ENCODE measurements around the gene FUT6.
A peak's percentile ranks its signal among the peaks of the same experiment; 100 is the strongest.

The FUT6 gene

DNA sequence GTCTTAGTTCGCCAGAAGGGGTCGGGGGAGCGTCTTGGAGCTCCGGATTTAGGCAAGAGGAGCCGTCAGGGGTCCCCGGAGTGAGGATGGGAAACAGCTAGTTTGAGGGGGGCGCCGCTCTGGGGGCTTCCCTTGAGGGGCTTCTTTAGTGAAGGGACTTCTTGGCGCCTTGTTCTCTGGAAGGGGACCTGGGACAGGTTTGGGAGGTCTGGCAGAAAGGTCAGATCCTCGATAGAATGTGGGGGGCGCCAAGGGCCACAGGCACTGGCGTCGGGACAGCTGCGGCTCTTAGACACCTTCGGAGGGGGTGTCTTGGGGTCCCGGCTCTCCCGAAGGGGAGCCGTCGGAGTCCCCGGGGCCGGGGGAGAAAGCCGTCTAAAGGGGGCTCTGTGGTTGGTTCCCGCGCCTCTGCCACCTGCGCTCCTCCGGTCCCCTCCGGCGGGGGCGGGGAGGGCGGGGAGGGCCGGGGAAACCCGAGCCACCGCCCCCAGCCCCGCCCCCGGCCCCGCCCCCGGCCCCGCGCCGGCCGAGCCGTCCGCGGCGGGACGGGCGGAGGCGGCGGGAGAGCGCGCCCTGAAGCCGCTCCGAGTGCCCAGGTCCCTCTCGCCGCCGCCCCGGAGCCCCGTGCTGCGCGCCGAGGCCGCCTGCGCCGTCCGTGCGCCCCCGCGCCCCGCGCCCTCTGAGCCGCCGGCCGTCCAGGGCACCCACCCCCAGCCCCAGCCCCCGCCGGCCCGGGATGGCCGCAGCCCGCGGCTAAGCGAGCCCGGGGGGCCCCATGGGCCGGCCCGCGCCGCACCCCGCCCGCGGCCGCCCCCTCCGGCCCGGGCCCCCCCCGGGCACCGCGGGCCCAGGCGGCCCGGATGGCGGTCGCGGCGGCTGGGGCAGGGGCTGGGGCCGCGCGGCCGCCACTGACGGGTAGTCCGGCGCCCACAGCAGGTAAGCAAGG lies 34.7 kb downstream of the FUT6 start, which contains the start of gene NRTN:
Gene NRTN (plus strand): TSS at position 552 of the 946 bp plus-strand sequence. CDS start 19,099 bp downstream, outside the sequence.
- no peak for DNase-seq (ENCODE audit: low read depth in 2 of 2)

DNA sequence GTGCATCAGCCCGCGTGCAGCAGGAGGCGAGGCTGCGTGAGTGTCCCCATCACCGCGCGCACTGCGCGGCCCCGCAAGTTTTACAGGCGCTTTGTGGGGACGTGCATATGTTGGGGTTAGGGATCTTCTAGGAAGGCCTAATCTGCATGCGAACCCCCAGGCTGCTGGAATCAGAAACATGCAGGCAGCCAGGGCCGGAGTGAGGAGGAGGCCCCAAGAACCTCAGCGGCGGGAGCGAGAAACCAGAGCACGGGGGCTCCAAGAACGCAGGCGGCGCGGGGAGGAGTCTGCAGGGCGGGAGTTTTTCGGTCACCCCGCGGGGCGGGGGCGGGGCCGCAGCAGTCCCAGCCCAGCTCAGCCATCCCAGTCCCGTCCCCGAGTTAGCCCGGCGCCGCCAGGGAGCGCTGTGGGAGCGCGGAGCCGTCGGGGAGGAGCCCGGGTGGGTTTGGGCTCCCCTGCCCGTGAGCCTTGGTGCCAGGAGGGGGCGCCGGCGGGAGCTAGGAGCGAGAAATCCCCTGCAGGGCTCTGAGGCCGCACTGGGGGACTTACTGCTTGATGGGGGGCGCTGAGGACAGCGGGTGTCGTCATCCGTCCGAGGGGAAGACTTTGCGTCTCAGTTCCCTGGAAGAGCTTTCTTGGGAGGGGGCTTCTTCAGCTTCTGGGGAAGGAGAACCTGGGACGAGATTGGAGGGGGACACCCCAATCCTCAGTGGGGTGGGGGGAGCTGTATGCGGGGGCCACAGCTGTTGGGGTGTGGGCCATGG lies 35.6 kb downstream of the FUT6 start:
- peak; percentile 58 to 65 for DNase-seq (ENCODE audit: low read depth in 2 of 2)

DNA sequence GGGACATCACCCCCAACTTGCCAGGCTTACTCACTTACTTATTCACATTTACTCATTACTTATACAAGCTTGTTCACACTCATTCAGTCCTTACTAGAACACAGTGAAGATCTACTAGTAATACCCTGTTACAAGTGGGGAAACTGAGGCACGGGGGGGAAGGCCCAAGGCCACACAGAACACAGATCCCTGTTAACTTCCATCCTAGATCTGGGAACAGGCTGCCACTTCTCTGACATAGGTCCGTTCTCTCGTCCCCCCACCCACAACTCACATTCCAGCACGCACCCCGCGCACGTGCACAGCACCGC lies 36.1 kb downstream of the FUT6 start:
- DNase-seq (ENCODE audit: low read depth in 2 of 2) = no peak

DNA sequence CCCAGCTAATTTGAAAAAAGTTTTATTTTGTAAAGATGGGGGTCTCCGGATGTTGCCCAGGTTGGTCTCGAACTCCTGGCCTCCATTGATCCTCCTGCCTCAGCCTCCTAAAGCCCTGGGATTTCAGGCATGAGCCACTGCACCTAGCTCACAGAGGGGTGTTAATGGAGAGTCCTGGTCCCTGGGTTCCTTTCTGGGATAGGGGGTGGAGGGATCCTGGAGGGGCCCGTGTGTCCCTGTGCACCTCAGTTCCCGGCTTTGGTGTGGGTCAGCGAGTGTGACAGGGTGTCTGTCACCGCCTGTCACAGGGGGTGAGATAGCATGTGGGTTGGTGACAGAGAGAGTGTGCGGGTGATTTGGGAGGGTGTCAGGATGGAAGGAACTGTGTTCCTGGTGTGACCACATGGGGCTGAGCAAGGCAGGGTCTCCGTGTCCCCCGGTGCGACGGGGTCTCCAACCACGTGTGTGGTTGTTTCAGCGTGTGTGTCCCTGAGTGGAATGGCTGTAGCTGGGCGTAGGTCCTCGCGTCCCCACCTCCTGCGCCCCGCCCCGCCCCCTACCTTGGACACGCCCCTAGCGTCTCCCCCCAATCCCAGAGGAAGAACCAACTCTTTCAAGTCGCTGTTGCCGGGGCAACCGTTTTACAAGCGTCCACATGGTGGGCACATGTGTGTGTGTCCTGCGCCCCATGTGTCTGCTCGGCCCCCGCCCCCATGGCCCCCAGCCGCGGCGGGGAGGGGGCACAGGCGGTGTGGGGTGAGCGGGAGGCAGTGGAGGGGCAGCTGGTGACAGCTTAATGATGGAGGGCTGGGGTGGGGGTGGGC lies 37.5 kb downstream of the FUT6 start:
- DNase-seq (ENCODE audit: low read depth in 2 of 2) = peak; percentile 31 to 38

DNA sequence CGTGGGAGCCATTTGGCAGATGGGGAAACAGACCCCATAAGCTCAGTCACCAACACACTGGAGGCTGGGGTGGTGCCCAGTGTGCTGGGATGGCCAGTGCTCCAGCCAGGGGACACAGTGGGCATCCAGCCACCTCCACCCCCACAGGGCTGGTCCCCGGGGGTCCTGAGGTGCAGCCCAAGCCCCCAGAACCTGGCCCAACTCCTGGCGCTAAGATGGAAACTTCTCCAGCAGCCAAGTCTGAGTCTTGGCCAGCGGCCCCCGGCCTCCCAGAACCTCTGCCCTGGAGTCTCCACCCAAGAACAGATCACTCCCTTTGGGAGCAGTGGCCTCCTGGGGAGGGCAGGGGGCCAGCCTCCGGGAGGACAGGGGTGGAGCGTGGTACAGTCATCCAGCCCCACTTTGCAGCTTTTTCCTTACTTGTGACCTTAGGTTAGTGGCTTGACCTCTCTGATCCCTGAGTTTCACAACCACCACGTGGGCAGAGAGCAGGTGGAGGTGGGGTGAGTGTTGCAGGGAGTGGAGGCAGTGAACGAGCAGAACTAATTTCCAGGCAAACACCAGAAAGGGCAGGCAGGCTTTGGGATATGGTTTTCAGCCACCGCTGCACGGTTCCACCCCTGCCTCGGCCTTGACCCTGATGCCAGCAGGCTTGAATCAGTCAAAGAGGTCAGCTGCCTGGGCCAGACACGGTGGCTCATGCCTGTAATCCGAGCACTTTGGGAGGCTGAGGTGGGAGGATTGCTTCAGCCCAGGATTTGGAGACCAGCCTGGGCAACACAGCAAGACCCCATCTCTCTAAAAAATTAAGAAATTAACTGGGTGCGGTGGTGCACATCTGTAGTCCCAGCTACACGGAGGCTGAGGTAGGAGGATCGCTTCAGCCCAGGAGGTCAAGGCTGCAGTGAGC lies 38.9 kb downstream of the FUT6 start:
- no peak for DNase-seq (ENCODE audit: low read depth in 2 of 2)

DNA sequence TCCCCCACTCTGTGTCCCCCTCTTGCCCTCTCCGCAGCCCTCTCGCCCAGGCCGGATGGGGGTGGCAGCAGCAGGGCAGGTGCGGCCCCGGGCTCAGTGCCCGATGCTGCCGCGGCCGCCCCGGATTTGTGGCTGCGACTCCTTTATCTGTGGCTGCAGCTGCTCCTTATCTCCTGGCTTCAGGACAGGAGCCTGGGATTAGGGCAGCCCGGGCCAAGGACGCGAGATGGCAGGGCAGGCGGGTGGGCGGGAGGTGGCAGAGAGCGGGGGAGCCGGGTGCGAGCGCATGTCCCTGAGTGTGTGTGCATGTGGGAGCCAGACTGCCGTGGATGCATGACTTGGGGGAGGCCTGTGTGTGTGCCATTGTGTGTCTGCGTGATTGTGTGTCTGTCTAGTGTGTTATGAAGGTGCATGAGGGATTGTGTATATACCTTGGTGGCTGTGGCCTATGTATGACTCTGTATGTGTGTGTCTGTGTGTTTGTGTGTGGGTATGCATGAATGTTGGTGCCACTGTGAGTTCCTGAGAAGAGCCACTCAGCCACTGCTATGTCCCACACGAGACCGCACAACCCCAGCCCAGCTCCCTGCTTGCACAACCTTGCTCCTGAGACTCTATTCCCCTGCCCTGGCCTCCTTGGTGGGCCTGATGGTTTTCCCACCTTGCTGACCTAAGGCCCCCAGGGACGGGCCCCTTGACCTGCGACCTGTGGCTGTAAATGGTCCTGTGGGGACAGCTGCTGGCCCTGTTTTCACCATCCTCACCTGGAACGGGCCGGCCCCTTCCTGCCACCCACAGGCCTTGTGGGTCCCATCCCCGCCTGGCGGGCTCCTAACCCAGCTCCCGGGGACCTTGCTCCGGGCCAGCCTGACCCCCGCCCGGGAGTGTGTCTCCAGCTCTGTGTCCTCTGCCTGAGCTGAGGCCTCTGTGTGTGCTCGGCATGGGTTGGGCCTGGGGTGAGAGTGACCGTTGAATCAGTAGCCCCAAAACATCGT lies 40.0 kb downstream of the FUT6 start:
- no peak for DNase-seq (ENCODE audit: low read depth in 2 of 2)

DNA sequence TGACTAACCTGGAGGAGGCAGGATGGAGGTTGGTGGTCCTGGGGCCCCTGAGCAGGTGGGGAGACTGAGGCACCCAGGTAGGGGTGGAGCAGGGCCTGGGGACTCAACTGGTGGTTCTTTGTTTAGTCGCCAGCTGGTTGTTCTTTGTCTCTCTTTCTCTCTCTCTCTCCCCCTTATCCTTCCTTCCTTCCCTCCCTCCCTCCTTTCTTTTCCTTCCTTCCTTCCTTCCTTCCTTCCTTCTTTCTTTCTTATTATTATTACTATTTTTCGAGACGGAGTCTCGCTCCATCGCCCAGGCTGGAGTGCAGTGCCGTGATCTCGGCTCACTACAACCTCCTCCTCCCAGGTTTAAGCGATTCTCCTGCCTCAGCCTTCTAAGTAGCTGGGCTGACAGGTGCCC lies 41.3 kb downstream of the FUT6 start:
- DNase-seq (ENCODE audit: low read depth in 2 of 2) = no peak

DNA sequence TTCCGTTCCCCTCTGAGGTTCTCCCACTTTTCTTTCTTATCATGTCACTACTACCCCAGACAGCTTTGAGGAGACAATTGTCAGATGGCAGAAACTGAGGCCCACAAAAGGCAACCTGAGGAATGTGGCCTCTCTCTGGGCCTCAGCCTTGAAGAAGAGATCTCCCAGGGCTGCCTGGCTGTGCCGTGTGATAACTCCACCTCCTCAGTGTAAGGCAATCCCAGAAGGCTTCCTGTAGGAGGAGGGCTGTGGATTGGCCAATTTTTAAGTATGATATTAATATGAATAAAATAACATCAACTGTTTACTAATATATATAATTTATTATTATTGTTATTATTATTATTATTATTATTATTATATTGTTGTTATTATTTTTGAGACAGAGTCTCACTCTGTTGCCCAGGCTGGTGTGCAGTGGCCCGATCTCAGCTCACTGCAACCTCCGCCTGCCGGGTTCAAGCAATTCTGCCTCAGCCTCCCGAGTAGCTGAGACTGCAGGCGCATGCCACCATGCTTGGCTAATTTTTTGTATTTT lies 44.1 kb downstream of the FUT6 start:
- DNase-seq (ENCODE audit: low read depth in 2 of 2) = no peak

DNA sequence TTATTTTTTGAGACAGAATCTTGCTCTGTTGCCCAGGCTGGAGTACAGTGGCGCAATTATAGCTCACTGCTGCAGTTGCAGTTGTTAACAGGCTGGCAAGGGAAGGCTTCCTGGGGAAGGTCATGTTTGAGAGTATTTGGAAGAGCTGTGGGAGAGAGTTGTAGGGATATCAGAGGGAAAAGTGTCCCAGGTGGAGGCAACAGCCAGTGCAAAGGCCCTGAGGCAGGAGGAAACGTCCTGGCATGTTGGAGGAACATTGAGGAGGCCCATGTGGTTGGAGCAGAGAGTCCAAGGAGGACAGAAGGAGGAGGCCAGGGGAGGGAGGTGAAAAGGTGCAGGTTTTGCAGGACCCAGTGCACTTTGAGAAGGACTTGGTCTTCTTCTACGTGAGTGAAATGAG lies 46.3 kb downstream of the FUT6 start:
- DNase-seq (ENCODE audit: low read depth in 2 of 2) = no peak

DNA sequence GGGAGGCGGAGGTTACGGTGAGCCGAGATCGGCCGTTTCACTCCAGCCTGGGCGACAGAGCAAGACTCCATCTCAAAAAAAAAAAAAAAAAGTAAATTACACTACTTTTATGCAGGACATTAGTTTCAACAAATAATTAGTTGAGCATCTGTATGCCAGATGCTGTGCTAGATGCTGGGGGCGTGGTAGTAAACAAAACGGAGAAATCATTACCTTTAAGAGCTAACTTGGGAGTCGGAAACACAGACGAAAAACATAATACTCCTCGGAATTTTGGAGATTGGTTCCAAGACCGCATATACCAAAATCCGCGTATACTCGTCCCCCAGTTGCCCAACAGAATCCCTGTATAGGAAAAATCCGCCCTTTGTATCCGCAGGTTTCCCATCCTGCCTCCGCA lies 47.3 kb downstream of the FUT6 start:
- DNase-seq (ENCODE audit: low read depth in 2 of 2) = no peak

DNA sequence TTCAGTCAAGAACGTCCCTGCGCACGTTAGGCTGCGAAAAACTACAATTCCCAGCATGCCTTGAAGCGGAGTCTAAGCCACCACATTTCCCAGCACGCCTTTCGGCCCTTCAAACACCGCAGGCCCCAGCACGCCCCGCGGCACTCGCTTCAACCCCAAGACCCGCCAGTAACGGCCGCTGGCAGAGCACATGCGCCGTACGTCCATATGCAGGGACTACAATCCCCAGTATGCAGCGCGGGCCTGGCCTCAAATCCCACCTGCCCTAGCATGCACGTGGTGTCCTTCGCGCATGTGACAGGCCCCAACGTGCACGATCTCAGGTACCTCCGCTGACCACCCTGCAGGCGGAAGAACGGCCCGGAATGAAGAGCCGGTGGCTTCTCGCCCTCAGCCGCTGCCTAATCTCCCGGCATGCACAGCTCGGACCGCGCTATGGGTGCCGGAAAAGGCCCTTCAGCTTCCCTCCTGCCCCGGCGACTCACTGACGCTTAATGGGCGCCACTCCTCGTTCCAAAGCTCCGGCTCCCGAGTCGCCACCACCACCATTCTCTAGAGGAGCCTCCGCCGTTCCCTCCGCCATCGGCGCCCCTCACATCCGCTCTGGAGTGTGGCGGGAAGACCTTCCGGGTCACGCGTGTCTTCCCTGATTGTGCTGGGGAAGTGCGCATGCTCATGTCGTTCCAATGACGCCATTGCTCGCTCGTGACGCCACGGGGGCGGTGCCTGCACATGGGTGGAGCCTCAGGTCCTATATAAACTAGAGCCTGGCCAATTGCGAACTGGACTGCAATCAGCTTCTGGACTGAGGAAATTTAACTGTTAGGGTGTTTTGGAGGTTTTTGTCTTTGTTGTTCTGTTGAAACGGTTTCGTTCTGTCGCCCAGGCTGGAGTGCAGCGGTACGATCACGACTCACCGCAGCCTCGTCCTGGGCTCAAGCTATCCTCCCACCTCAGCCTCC lies 48.7 kb downstream of the FUT6 start, which contains the start of gene DUS3L:
Gene DUS3L (minus strand): TSS at position 605 of the 962 bp plus-strand sequence. CDS start 22 bp downstream, at position 583.
- DNase-seq (ENCODE audit: low read depth in 2 of 2) = peak; percentile 94

DNA sequence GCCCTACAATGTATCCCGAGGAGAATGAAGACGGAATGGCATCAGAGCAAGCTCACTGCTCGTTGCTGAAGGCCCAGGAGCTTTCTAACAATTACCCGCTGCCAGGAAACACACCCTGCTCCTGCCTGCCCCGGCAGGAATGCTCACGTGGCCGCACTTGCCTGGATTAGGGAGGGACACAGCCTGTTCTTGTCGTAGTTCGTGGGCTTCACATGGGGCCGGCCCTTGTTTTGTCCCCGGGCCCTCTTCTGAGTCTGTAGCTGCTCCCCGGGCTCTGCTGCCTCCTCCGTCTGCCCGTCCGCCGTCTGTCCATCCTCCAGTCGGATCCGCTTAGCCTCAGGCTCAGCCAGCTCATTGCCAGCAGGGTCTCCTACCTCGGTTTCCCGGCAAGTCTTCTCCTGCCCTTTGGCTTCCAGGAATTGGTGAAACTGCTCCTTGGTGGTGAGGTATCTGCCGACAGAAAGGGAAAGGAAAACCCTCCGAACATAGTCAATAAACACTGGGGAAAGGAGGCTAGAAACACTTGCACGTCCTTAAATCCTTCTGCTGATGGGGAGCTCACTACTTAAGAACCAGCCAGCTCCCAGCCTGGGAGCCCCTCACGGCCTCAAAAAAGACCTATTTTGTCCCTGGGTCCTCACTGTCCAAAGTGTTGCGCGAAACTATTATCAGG lies 49.5 kb downstream of the FUT6 start:
- DNase-seq (ENCODE audit: low read depth in 2 of 2) = no peak

DNA sequence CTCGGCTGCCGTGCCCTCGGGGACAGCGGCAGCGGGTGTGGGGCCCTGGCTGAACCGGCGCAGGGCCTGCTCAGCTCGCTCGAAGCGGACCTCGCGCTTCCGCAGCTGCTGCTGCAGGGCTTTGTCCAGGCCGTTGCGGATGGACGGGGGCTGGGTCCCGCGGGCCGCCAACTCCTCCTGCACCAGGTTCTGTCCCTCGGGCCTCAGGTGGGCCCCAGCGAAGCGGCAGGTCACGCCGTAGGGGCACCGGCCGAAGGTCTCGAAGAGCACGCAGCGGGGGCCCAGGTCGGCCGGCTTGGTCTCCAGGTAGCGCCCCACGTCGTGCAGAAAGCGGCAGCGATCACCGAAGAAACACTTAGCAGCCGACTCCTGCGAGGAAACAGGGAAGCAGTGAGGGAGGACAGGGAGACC lies 50.1 kb downstream of the FUT6 start:
- DNase-seq (ENCODE audit: low read depth in 2 of 2) = no peak

DNA sequence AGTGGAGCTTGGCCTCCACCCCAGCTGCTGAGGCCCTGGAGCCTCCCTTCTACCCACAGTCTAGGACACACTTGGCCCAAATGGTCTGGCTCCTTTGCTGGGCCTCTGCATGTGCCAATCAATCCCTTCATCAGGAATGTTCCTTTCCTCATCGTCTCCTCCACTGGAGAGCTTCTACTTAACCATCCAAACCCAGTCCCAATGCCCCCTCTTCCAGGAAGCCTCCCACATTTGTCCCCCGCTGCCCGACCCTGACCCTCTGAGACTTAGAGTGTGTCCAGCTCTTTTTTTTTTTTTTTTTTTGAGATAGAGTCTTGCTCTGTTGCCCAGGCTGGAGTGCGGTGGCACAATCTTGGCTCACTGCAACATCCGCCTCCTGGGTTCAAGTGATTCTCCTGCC lies 51.1 kb downstream of the FUT6 start:
- no peak for DNase-seq (ENCODE audit: low read depth in 2 of 2)

DNA sequence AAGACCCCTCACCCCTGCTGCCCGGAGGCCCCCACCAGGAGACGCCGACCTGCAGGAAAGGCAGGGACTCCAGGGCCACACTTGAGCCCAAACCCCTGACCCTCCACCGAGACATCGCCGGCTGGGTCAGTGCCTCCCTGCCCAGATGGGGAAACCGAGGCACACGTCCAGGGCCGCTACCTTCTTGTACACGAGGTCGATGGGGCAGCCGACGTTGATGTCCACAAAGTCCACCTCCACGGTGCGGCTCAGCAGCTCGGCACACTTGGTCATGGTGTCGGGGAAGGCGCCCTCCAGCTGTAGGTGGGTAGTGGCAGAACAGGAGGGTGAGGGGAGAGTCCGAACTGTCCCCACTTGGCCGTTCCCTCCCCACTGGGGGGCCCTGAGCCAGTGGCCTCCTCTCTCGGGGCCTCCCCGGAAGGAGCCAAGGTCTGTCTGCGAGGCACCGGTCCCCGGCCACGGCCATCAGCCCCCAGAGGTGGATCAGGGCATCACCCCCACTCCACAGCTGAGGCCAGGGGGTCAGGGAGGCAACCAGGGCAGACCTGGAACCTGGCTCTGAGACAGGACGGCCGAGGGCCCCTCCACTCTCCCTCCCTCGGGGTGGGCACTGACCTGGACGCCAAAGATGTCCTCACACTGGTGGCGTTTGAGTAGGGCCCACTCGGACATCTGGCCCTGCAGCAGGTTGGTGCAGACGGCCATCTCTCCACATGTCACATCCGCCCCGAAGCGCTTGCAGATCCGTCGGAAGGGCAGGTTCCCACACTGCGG lies 51.9 kb downstream of the FUT6 start:
- DNase-seq (ENCODE audit: low read depth in 2 of 2) = no peak

DNA sequence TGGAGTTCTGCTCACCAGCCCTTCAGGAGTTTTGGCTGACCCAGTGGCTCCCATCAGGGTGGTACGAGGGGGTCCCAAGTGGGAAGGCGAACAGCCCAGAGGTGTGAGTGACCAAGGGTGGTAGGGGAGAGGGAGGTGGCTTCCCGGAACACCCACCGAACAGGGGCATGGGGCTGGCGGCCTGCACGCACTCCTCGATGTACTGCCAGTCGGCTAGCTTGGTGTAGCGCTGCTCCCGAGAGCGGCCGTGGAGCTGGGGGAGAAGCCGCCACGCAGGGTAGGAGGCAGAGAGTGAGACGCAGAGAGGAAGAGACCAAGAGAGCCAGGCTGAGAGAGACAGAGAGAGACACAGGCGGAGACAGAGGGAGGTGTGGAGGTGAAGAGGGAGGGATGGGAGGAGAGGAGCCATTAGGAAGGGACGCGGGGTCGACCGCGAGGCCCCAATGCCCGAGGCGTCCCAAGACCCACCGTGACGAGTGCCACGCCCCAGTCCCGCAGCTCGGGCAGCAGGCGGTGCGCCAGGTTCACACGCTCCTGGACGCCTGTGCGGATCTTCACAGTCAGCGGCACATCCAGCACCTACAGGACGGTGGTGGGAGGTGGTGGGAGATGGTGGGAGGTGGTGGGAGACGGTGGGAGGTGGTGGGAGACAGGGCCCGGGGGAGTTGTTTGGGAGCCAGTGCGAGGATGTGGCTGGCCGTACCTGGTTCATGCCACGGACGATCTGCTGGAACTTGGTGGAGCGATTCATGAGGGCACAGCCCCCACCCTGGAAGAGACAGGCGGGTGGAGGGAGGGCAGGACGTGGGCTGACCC lies 52.7 kb downstream of the FUT6 start:
- no peak for DNase-seq (ENCODE audit: low read depth in 2 of 2)
